ENCODE data around the gene CRX.
A peak's percentile ranks its signal among the peaks of the same experiment; 100 is the strongest.
"Not testable (repeated sequence)": the region's sequence is repeated elsewhere in the genome, so short reads cannot be mapped to it uniquely, and the experiment has no call there.

Gene CRX

GRCh38 chr19:47821460-47822020 lies at the start of gene CRX:
Gene CRX (plus strand): TSS chr19:47821937. CDS start chr19:47834444, 12,507 bp downstream.
- no peak for DNase-seq

GRCh38 chr19:47776568-47776967 lies 45.2 kb upstream of the CRX start:
- DNase-seq, result peak; percentile 52

GRCh38 chr19:47777245-47778048 lies 44.3 kb upstream of the CRX start:
- DNase-seq, result not testable (repeated sequence)

- DNase-seq, result peak; percentile 60
Measured at GRCh38 chr19:47778049-47778953, 43.4 kb upstream of the CRX start, which contains the start of gene SELENOW. Gene SELENOW (plus strand): TSS chr19:47778703. CDS start chr19:47778786, 83 bp downstream.

GRCh38 chr19:47778954-47779351 lies 42.8 kb upstream of the CRX start:
- DNase-seq, result no peak

- DNase-seq, result no peak
Measured at GRCh38 chr19:47779524-47780214, 42.1 kb upstream of the CRX start.

GRCh38 chr19:47780215-47780551 lies 41.6 kb upstream of the CRX start:
- no peak for DNase-seq

- no peak for DNase-seq
Measured at GRCh38 chr19:47781590-47782262, 40.0 kb upstream of the CRX start.

GRCh38 chr19:47786566-47786965 lies 35.2 kb upstream of the CRX start:
- DNase-seq, result no peak

- not testable (repeated sequence) for DNase-seq
Measured at GRCh38 chr19:47787307-47787706, 34.4 kb upstream of the CRX start.

GRCh38 chr19:47789811-47790210 lies 31.9 kb upstream of the CRX start:
- not testable (repeated sequence) for DNase-seq

- DNase-seq, result peak; percentile 39
Measured at GRCh38 chr19:47790398-47790814, 31.3 kb upstream of the CRX start.

- DNase-seq, result no peak
Measured at GRCh38 chr19:47792616-47793015, 29.1 kb upstream of the CRX start.

- DNase-seq, result no peak
Measured at GRCh38 chr19:47794526-47794925, 27.2 kb upstream of the CRX start.

- DNase-seq, result no peak
Measured at GRCh38 chr19:47796785-47797184, 25.0 kb upstream of the CRX start.

- no peak for DNase-seq
Measured at GRCh38 chr19:47797996-47798903, 23.5 kb upstream of the CRX start.

GRCh38 chr19:47798904-47799266 lies 22.9 kb upstream of the CRX start:
- DNase-seq, result no peak

- no peak for DNase-seq
Measured at GRCh38 chr19:47801270-47801669, 20.5 kb upstream of the CRX start.

GRCh38 chr19:47802521-47803043 lies 19.2 kb upstream of the CRX start:
- DNase-seq, result no peak

GRCh38 chr19:47803148-47803547 lies 18.6 kb upstream of the CRX start:
- DNase-seq, result not testable (repeated sequence)

- not testable (repeated sequence) for DNase-seq
Measured at GRCh38 chr19:47803671-47804070, 18.1 kb upstream of the CRX start.
